ENCODE measurements around the gene IL18R1.

IL18R1 gene

DNA sequence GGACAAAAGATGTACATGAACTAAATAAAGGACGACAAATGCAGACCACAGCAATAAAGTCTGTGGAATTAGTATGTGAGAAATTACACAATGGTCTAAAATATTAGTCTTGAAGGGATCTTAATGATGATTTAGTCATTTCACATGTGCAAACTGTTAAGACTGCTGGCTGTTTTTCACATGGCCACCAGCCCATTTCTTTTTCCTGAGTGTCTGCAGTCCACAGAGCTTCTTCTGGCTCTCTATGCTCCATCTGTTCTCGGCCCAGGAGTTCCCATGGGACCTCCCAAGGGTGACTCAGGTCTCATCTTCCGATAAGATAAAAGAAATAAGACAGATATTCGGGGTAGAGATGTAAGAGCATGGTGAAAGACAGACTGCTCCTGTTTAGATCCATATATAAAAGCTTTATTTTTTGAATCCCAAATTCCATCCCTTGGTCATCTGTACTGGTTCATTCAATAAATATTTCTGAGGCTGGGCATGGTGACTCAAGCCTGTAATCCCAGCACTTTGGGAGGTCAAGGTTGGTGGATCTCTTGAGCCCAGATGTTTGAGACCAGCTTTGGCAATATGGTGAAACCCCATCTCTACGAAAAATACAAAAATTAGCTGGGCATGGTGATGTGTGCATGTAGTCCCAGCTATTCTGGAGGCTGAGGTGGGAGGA lies 24.1 kb upstream of the IL18R1 start:
- H3K36me3 Mint-ChIP-seq (ENCODE audit: low read depth), result no peaks in the 10 kb centered on the region
- H3K27me3 Mint-ChIP-seq (ENCODE audit: low read depth), result peaks cover 3% of the 10 kb centered on the region
- H3K27ac Mint-ChIP-seq, result no peak overlapping the region
- no peak for TF ChIP-seq CTCF (IDR thresholded peaks at IDR 0.05; ENCODE audit: unreplicated experiment in 3 of 3)
- no peaks in the 10 kb centered on the region for H3K4me1 Mint-ChIP-seq
- H3K9me3 Mint-ChIP-seq, result peaks cover 3% of the 10 kb centered on the region
- H3K4me3 Mint-ChIP-seq, result no peak overlapping the region

DNA sequence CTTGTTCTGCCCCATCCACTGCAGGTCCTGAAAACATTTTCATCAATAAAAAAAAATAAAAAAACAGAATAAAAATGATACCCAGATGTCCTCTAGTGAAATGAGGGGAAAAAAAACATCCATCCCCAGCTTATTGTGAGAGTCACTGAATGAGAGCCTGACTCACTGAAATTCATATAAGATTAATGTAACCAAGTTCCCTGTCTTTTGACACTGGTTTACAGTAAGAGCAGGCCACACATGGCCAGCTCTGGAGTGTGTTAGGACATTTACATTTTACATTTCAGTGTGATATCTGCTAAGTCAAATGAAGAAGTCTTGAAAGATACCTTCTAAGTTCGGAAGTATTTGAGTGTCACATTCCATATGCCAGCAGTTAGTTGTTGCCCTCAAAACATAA lies 21.1 kb upstream of the IL18R1 start:
- Mint-ChIP-seq H3K9me3 (peaks cover 3% of the 10 kb centered on the region), H3K36me3 (ENCODE audit: low read depth) (no peaks in the 10 kb centered on the region), H3K27ac (no peak overlapping the region), H3K27me3 (ENCODE audit: low read depth) (no peaks in the 10 kb centered on the region), H3K4me3 (no peak overlapping the region), H3K4me1 (no peaks in the 10 kb centered on the region)
- TF ChIP-seq CTCF (IDR thresholded peaks at IDR 0.05; ENCODE audit: unreplicated experiment in 3 of 3), result no peak

GRCh38 chr2:102335871-102336366 lies 19.7 kb upstream of the IL18R1 start:
- no peak overlapping the region for H3K27ac Mint-ChIP-seq
- H3K27me3 Mint-ChIP-seq (ENCODE audit: low read depth), result no peaks in the 10 kb centered on the region
- H3K4me1 Mint-ChIP-seq, result no peaks in the 10 kb centered on the region
- peaks cover 3% of the 10 kb centered on the region for H3K9me3 Mint-ChIP-seq
- H3K4me3 Mint-ChIP-seq, result no peak overlapping the region
- H3K36me3 Mint-ChIP-seq (ENCODE audit: low read depth), result no peaks in the 10 kb centered on the region
- TF ChIP-seq CTCF (IDR thresholded peaks at IDR 0.05; ENCODE audit: unreplicated experiment in 3 of 3), result no peak

DNA sequence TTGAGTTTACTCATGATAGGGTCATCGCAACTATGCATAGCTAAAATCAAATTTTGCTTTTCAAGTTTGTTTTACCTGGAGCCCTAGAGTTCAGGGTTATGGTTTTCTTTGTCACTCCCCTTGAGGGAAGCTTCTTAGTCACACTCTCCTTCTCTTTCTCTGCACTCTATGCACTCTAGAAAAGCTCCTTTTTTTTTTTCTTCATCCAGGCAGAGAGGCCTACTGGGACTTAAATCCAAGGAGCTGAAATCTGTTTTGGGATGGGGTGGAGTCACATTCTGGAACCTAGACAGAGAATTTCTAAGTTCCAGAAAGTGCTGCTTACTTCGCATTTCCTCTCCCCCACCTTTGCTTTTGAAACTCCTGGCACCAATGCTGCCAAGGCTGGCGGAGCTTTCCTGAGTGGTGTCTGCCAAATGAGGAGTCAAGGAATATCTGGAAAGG lies 19.1 kb upstream of the IL18R1 start:
- H3K4me1 Mint-ChIP-seq, result no peaks in the 10 kb centered on the region
- H3K27me3 Mint-ChIP-seq (ENCODE audit: low read depth), result no peaks in the 10 kb centered on the region
- H3K36me3 Mint-ChIP-seq (ENCODE audit: low read depth), result no peaks in the 10 kb centered on the region
- H3K27ac Mint-ChIP-seq, result no peak overlapping the region
- no peaks in the 10 kb centered on the region for H3K9me3 Mint-ChIP-seq
- no peak for TF ChIP-seq CTCF (IDR thresholded peaks at IDR 0.05; ENCODE audit: unreplicated experiment in 3 of 3)
- no peak overlapping the region for H3K4me3 Mint-ChIP-seq

DNA sequence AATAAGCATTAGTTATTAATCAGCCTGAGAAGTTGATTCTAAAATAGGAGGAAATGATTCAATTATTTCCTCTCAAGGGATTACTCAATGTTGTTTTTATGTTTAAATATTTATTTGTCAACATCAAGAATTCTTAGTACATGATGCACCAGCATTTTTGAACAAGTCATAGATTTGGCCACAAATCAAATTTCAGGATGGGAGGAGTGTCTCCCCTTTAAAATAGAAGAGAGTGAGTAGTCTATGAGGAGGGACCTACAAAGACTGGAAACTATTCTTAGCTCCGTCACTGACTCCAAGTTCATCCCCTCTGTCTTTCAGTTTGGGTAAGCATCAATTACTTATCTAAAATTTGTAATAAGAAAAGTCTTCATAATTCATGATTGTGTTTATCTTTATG lies 18.6 kb upstream of the IL18R1 start:
- no peak overlapping the region for H3K4me3 Mint-ChIP-seq
- H3K4me1 Mint-ChIP-seq, result no peaks in the 10 kb centered on the region

More for the DNA sequence above, 18.6 kb upstream of the IL18R1 start:
- no peak for TF ChIP-seq CTCF (IDR thresholded peaks at IDR 0.05; ENCODE audit: unreplicated experiment in 3 of 3)
- no peaks in the 10 kb centered on the region for H3K9me3 Mint-ChIP-seq
- no peaks in the 10 kb centered on the region for H3K36me3 Mint-ChIP-seq (ENCODE audit: low read depth)
- H3K27ac Mint-ChIP-seq, result no peak overlapping the region
- H3K27me3 Mint-ChIP-seq (ENCODE audit: low read depth), result no peaks in the 10 kb centered on the region
